NOMO-1 treated with DMSO at 0.1 percent for 48 hours (cell line): ENCODE measurements around the gene CX3CL1.
"Not testable (repeated sequence)": the region's sequence is repeated elsewhere in the genome, so short reads cannot be mapped to it uniquely, and the experiment has no call there.

Experiments used
- DNase-seq: peaks from one replicate; lab custom pipeline; 2025; ENCODE audit not compliant: unreplicated experiment; lab: John Stamatoyannopoulos, UW

Gene CX3CL1

DNA sequence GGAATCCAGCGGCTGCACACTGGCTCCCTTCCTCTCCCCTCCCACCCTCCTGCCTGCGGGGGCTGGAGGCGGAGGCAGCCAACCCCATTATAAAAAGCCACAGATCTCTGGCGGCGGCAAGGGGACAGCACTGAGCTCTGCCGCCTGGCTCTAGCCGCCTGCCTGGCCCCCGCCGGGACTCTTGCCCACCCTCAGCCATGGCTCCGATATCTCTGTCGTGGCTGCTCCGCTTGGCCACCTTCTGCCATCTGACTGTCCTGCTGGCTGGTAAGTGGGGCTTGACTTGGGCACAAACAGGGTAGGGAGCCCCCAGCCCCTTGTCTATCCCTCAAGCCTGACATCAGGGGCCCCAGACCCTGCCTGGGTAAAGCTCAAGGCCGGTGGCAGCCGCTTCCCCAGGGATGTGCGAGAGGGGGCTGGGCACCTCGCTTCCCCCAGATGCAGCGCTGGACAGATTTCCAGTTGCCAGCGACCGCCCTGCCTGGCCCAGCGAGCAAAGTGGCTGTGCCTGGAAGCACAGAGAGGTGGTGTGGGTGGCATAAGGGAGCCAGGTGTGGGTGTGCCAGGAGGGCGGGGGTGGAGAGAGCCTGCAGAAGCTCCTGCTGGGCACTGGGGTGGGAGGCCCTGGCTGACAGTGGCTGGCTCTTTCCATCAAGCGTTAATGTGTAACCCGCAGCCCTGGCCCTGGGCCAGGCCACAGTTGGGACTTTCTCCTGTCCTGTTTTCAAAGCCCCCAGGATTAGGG lies at the start of gene CX3CL1:
TSS of gene CX3CL1 (plus strand) at position 119 of the 745 bp plus-strand sequence. CDS start at position 198, 79 bp downstream.
- DNase-seq: no peak

- DNase-seq: peak; percentile 19
Measured at GRCh38 chr16:57324749-57325148, 47.5 kb upstream of the CX3CL1 start.

- DNase-seq: no peak
Measured at GRCh38 chr16:57325458-57325857, 46.8 kb upstream of the CX3CL1 start.

- no peak for DNase-seq
Measured at GRCh38 chr16:57329718-57330327, 42.5 kb upstream of the CX3CL1 start.

DNA sequence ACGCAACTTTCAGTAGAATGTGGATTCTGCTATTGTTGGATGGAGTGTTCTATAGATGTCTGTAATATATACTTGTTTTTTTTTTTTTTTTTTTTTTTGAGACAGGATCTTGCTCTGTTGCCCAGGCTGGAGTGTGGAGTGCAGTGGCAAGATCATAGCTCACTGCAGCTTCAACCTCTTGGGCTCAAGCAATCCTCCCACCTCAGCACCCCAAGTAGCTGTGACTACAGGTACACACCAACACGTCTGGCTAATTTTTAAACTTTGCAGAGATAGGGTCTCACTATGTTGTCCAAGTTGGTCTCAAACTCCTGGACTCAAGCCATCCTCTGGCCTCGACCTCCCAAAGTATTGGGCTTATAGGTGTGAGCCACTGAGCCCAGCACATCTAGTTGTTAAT lies 40.9 kb upstream of the CX3CL1 start:
- no peak for DNase-seq

GRCh38 chr16:57333402-57333801 lies 38.9 kb upstream of the CX3CL1 start:
- DNase-seq: no peak

DNA sequence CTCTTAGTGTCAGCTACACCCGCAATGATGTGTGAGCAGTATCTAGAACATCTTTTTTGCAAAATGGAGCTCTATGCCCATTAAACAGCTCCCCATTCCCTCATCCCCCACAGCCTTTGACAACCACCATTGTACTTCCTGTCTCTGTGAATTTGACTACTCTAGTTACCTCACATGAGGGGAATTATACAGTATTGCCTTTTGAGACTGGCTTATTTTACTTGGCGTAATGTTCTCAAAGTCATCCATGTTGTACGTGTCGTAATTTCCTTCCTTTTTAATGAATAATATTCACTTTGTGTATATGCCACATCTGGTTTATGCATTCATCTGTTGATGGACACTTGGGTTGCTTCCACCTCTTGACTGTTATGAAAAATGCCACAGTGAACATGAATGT lies 36.9 kb upstream of the CX3CL1 start:
- DNase-seq: no peak

DNA sequence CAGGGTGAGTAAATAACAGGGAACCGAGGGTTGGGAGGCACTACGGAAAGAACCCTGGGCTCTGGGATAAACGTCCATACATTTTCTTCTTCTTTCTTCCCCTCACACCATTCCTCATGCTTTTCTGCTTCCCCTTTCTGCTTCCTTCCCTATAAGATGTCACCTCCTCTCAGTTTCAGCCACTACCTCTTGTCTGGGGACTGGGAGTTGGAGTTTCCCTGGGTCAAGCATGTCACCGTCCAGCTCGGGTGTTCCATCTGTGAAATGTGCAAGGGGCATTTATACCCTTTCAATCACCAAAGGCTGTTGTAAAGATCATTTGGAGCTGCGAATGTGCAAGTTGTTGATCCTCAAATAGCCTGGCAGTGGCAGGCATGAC lies 31.2 kb upstream of the CX3CL1 start:
- DNase-seq: peak; percentile 33

DNA sequence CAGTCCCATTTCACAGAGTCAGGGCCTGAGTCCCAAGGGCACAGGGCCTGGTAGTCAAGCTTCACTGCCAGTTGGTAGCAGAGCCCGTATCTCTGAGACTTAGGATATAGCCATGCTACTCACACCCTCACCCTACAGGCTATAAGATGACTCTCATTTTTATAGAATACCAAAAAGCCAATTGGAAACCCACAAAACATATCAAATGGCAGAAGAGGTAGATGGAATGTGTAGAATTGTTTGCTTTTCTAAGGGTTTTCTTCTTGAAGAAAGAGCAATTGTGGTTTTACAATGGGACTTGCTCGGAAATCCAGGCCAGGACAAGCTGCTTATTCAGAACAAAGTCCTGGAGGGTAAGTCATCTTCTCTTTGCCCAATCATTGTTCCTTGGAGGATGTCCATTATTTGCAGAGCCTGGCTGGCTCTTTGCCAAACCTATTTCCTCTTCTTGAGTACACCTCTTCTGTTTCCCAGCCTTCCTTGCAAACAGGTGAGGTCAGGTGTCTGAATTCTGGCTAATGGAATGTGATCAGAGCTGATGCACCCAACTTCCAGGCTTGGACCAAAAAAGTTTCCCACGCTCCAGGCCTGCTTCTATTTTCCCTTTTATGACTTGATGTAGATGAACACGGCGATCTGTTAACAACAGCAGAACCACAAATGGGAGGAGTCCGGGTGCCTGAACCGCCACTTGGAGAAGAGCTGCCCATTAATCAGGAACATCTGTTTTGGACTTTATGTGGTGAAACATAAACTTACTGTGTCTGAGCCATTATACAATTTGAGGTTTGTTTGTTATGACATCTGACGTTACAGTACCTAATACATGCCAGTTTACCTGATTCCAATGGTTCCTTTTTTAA lies 30.6 kb upstream of the CX3CL1 start:
- DNase-seq: peak; percentile 80

- not testable (repeated sequence) for DNase-seq
Measured at GRCh38 chr16:57342606-57343005, 29.7 kb upstream of the CX3CL1 start.

DNA sequence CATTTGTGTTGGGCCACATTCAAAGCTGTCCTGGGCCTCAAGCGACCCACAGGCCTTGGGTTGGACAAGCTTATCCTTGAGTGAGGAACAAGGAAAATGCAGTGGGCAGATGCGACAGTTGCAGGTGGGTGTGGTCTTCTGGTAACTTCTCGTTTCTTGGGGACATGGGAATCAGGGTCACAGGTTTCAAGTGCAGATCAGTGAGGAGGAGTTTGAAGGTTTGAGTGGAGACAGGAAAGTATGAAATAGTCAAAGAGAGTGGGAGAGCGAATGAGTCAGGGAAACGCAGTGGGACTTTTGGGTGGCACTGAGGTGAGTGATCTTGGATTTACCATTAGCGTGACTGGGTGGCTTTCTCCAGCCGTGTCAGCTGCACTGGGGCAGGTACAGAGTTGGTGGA lies 29.1 kb upstream of the CX3CL1 start:
- peak; percentile 78 for DNase-seq

DNA sequence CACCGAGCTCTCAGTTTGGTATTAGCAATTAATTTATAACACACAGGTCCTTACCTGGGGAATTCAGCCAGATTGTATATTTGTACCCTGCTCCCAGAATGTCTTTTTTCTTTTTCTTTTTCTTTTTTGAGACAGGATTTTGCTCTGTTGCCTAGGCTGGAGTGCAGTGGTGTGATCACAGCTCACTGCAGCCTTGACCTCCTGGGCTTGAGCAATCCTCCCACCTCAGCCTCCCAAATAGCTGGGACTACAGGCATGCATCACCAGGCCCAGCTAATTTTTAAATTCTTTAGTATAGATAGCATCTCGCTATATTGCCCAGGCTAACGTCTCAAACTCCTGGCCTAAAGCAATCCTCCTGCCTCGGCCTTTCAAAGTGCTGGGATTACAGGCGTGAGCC lies 28.2 kb upstream of the CX3CL1 start:
- DNase-seq: not testable (repeated sequence)

GRCh38 chr16:57345021-57345420 lies 27.3 kb upstream of the CX3CL1 start:
- no peak for DNase-seq

DNA sequence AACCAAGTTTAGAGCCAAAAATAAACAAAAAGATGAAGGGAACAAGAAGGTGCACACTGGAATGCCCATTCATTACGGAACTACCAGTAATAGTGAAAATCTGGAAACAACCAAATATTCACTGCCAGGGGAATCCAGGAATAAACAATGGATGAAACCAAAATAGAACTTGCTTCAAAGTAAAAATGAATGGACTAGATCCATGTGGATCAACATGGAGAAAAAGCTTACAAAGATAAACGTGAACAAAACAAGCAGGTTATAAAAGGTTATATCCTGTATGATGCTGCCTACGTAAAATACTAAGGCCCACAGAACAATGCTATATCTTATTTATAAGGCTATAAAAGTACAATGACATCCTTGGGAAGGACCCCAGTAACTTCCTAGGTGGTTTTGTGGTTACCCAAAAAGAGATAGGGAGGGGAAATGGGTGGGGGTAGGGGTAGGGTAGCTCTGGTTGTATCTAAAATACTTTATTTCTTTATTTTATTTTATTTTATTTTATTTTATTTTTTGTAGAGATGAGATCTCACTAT lies 26.6 kb upstream of the CX3CL1 start:
- no peak for DNase-seq

DNA sequence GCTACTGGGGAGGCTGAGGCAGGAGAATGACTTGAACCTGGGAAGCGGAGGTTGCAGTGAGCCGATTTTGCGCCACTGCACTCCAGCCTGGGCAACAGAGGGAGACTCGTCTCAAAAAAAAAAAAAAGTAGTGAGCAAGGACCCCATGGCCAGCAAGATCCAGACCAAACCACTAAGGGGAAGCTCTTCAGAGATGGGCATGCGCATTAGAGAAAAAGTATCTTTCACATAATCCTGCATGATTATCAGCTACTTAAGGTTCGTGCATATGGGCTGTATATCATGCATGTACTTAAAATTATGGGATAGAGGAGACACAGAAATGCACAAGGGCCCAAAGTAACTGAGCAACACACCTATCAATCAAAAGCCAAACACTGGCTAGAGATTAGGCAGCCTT lies 24.4 kb upstream of the CX3CL1 start:
- DNase-seq: no peak

GRCh38 chr16:57348327-57348726 lies 24.0 kb upstream of the CX3CL1 start:
- peak; percentile 16 for DNase-seq

DNA sequence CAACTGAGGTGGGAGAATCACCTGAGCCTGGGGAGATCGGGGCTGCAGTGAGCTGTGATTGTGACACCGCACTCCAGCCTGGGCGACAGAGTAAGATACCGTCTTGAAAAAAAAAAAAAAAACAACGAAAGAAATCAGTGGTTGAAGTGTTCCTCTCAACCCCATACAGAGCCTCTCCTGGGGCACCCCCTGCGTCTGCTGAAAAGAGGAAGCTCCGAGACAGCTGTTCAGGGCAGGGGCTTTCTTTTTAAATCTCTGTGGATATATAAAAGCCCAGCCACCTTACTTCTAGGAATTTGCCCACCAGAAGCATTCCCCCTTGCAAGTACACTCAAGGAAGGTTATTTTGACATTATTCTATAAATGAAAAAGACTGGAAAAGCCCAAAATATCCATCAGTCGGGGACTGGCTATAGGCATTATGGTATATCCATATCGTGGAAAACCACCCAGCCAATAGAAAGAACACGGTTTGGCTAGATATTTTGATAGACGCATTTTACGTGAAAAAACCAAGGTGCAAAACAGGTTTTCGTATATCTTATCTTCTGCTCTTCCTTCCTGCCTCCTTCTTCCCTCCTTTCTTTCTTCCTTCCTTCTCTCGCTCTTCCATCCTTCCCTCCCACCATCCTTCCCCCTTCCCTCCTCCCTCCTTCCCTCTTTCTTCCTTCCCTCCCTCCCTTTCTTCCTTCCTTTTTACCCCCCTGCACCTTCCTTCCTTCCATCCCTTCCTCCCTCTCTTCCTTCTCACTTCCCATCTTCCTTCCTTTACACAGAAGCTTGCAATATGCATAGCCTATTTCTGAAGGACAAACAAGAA lies 22.9 kb upstream of the CX3CL1 start:
- DNase-seq: peak; percentile 88

- no peak for DNase-seq
Measured at GRCh38 chr16:57352636-57353047, 19.6 kb upstream of the CX3CL1 start.

DNA sequence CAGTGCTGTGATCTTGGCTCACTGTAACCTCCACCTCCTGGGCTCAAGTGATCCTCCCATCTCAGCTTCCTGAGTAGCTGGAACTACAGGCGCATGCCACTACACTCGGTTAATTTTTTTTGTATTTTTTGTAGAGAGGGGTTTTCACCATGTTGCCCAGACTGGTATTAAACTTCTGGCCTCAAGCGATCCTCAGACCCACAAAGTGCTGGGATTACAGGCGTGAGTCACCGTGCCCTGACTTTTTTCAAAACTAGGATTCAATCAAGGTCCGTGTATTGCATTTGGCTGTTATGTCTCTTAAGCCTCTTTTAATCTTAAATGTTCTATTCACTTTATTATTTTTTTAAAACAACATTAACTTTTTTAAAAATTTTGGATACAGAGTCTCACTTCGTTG lies 18.0 kb upstream of the CX3CL1 start:
- DNase-seq: no peak

DNA sequence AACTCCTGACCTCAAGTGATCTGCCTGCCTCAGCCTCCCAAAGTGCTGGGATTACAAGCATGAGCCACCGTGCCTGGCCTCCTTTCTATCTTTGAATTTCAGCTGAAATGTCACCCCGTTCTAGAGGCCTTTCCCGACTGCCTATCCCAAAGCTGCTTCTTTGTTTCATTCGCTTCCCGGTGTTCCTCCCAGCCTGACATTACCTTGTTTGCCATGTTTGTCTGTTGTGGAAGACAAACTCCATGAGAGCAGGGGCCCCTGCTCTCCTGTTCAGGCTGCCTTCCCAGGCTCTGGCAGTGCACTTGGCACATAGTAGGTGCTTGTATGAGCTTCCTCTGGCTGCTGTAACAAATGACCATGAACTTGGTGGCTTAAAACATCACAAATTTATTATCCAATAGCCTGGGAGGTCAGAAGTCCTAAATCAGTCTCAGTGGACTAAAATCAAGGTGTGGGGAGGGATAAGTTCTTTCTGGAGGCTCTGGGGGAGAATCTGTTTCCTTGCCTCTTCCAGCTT lies 16.3 kb upstream of the CX3CL1 start:
- DNase-seq: no peak
